HG03378 (cell line): ENCODE results near the gene SLC2A13.
"Not testable (repeated sequence)": the region's sequence is repeated elsewhere in the genome, so short reads cannot be mapped to it uniquely, and the experiment has no call there.

Experiments
- ATAC-seq: cut with Tn5 transposase; IDR thresholded peaks from one replicate; pipeline ENCODE4 v1.9.1; 2021; ENCODE audit warnings: mild to moderate bottlenecking, moderate library complexity; ENCODE audit not compliant: unreplicated experiment

Gene SLC2A13

DNA sequence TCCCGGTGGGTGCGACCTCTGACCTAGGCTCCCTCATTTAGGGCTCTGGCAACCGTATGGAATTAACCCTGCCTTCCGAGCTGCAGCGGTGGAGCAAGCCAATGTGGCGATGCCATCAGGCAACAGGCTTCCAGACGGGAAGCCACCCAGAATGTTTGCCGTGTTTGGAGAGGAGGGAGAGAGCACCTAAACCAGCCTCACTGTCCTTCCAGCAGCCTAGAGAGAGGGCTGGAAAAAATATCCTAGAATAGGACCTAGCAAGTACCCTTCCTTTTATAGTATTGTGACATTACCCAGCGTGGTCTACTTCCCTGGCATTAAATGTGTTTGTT is 287 bp upstream of the SLC2A13 start:
- ATAC-seq = no peak

DNA sequence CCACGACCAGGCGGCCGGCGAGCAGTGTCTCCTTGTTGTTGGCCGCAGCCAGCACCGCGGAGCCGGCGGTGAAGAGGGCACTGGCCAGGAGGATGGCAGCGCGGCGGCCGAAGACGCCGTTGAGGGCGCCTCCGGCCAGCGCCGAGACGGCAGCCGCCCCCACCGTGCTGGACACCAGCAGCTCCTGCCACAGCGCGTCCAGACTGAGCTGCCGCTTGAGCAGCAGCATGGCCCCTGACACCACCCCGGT is 691 bp downstream of the SLC2A13 start:
- ATAC-seq = no peak

DNA sequence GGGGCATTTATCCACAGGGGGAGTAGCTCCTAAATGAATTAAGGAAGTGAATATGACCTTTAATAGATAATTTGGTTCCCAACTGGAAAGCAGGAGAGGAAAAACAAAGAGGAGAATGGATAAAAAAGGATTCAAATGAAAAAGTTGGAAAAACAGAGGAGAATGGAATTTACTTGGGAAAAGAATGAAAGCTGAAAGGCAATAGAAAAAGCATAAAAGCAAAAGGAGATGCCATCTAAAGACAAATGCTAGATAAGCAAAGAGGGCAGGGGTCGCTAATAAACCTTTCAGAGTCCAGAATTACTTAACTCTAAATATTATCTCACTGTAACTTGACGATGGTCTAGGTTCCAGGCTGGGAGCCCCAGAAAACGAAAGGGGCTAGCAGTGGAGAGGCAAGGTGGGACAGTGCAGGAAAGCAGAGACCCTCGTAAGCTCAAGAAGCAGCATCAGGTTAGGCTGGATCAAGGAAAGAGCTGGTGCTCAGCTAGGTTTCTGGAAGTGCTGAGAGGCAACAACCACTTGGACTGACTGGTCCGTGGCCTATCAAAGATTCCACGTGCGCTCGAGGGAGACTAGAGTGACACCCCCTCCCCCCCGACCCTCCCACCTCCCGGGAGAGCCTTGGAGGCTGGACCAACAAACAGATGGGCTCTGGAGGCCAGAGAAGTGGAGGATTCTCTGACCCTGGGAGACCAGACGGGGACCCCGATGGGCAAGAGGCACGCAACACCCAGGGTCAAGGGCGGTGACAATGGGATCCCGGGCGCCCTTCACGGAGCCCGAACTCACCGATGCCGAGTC is 1.2 kb downstream of the SLC2A13 start:
- no peak for ATAC-seq

DNA sequence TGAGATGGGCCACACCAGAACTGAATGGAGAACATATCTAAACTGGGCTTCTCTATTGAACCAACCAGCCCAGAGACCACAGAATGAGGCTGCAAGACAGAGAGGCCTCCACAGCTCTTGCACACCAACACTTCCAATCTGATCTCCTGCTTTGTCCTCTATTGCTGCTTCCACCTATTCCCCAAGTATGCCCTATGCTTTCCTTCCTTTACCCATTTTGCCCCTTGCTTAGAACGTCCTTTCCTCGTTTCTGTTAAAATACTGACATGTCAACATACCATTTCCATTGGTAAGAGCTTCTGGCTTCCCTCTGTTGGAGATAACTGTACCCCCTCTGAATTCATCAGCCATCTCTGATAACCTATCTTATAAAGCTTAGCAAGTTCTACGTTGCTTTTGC is 2.8 kb downstream of the SLC2A13 start:
- no peak for ATAC-seq

DNA sequence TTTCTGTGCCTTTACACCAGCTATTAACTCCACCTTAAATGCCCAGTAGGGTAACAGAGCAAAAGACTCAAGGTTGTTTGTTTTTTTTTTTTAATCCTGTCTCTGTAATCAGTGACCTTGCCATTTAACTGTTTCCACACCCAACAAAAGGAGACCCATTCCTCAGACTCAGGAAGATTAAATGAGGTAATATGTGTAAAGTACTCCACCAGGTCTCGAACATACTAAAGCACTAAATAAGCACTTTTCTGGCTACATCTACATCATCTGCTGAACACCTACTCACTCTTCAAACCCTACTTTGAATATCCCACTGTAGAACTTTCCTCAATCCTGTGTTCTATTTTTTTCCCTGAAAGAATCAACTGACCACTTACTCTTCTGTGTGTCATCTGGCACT is 4.1 kb downstream of the SLC2A13 start:
- ATAC-seq = no peak

DNA sequence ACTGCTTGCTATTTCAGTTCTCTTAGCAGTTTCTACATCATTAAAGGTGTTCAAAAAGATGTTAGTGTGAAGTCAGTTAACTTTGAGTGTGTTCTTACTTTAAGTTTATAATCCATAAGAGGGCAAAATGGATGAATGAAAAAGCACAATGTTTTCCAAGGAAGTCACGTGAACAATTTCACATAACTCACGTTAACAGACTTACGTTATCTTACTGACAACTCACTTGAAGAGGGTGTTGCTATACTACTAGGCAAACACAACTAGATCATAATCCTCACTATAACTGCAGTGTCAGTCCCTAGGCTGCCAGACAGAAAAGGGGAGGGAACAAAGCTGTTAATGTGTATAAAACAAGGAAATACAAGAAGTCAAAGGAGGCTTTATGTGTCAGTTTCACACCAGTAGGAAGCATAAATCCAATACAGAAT is 6.4 kb downstream of the SLC2A13 start:
- no peak for ATAC-seq

DNA sequence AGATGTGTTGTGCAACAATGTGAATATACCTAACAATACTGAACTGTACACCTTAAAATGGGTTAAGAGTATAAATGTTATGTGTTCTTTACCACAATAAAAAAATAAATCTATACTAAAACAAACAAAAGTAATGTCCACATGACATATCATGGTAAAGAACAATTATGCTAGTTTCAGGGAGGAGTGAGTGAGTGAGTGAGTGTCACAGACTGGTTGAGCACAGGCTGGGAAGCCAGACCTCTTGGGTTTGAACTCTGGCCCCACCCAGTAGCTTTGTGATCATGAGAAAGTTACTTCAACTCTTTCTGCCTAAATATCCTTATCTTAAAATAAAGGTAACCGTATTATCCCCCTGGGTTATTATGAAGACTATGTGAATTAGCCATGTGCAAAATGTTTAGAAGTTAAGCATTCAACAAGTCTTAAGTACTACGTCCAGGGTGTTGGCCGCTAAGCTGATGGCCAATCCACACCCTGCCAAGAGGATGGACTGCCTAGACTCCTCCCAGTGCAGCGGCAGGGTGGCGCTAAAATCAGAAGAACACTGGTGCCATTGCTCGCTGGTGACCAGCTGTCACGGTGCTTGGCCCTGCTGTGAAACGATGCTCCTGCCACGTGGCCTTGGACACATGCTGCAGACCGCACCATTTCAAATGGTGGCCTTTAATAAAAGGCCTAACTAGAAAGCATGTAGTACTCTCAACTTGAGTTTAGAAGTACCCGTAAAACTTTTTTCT is 7.3 kb downstream of the SLC2A13 start:
- no peak for ATAC-seq

DNA sequence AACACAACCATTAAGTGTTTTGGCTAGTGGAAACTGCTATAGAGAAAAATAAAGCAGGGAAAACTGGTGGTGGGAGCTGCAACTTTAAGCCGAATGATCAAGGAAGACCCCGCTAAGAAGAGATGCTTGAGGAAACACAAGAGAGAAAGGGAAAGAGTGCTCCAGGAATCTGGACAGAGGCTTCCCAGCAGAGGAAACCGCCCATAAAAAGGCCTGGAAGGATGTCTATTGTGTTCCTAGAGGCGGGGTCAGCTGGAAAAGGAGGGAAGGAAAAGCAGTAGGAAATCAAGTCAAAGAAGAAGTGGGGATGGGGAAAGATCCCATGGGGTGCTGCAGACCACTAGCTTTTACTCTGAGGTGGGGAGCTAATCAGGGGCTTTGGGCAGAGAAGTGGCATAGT is 12.4 kb downstream of the SLC2A13 start:
- no peak for ATAC-seq

DNA sequence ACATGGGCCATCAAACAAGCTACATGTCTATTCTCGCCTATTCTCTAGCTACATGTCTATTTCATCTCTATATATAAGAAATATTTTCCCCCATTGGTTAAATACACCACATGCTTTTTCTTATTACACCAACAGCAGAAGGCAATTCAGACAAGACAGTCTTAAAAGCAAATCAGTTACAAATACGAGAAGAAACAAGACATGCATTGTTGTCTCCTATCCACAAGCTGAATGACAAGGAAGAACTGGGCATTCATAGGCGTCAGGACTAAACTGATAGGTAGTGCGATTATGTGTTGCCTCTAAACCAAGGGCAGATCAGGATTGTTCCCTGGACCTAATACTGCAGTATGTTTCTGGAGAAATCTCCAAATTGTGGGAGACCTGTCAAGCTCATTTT is 19.4 kb downstream of the SLC2A13 start:
- ATAC-seq = no peak

DNA sequence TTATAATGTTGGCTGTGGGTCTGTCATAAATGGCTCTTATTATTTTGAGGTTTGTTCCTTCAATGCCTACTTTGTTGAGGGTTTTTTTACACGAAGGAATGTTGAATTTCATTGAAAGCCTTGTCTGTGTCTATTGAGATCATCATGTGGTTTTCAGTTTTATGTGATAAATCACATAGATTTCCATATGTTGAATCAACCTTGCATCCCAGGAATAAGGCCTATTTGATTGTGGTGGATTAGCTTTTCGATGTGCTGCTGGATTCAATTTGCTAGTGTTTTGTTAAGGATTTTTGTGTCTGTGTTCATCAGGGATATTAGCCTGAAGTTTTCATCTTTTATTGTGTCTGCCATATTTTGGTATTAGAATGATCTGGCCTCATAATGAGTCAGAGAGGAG is 27.6 kb downstream of the SLC2A13 start:
- no peak for ATAC-seq

DNA sequence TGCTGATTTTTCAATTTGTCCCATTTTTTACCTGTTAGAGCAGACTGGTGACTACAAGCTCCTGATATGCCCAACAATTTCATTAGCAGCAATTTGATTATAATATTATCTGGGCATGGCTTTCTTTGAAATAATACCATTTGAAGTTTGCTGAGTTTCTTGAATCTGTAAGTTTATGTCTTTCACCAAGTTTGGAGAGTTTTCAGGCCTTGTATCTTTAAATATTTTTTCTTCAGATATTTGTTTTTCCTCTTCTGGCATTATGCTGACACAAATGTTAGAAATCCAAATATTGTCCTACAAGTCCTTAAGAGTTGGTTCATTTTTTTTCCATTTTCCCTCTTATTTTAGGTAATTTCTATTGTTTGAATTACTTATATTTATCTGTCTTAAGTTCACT is 30.4 kb downstream of the SLC2A13 start:
- ATAC-seq = no peak

DNA sequence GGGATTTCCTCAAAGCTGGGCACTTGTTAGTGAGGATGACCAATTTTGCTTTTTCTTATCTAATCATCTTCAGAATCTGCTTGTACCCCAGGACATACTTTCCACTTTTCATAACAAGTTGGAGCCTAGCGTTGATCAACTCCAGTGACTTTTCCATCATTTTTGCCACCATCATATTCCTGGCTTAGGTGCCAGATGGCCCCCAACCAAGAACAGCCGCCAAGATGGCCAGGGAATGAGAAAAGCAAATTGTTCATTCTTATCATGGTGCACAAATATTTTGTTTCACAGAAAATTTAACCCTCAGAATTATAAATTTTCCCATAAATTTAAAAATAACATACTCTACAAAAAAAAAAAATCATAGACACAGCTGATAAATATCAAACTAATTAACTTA is 37.5 kb downstream of the SLC2A13 start:
- ATAC-seq = no peak

DNA sequence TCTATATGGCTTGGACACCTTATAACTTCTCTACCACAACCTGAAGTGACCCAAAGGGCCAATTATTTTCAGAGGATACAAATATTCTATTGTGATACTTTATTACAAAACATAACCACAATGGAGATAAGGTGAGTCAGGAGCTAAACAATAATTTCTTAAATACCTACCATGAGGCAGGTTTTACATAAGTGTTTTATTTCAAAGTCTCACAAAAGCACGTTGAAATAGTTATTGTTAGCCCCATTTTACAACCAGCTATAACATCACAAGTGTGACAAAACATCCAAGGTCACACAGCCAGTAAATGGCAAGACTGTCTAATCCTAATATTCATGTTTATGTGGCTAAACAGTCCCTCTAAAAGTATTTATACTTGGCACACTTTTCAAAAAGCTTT is 40.2 kb downstream of the SLC2A13 start:
- ATAC-seq = no peak

DNA sequence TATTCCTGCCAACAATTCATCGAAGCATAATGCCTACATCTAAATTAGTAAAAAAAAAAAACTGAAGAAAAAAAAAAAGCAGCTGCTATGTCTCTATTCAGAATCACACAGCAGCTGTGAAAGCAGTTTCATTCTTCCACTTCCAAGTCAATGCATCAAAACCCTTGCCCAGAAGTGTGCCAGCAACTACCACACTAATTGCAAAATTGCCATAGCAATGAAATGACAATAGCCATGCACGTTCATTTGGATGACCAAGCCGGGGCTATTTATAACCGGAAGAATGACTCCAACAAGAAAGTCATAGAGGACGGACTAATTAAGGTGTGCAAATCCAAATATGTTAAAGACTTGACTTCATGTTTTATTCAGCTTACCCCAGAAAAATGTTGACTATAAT is 42.5 kb downstream of the SLC2A13 start:
- no peak for ATAC-seq

DNA sequence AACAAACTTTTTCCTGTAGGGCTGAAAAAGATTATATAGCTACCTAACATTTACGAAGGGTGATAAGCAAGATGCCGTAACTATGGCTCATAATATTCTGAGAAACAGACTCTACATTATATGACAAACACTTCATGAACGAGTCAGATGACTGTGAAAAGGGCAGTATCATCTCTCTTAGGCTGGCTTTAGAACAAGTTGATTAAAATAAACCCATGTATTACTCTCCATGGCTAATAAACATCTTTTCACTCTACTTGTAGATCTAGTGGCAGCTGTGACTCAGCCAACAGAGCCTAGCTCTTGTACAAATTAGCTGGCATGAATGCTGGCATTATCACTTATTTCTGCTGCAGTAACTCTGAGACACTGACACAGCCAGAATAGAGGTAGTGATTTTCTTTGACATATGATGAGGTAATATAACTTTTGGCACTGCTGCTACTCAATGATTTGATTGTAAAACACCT is 47.1 kb downstream of the SLC2A13 start:
- no peak for ATAC-seq

DNA sequence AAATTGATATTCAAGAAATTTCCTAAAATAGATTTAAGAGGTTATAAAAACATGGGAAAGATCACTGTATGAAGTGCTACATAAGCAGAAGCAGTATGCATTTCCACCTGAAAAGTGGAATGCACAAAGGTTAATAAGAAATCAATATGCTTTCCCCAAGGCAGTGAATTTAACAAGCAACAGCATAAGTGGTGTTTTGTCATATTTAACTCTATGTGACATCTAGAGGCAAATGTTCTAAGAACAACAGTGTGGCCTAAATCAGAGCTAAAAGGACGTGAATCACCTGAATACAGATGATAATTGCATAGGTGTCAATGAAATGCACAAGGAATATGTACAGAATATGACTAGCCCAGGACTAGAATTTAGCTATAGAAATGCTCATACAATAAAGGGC is 49.5 kb downstream of the SLC2A13 start:
- ATAC-seq = no peak

DNA sequence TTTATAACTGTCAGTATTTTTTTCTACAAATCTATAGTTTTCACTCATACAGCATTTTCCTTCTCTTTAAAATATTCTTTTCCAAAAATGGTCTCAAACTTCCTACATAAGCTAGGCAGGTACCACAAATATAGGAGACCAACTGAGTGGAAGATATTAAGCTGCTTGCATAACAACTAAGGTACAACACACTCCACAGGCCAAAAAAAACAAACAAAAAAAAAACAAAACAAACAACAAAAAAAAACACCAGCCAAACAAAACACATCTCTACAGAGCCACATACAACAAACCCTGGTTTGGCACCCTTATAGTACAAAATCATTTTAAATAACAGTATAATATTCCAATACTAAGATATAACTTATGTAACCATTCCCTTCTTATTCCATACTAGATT is 50.1 kb downstream of the SLC2A13 start:
- no peak for ATAC-seq

DNA sequence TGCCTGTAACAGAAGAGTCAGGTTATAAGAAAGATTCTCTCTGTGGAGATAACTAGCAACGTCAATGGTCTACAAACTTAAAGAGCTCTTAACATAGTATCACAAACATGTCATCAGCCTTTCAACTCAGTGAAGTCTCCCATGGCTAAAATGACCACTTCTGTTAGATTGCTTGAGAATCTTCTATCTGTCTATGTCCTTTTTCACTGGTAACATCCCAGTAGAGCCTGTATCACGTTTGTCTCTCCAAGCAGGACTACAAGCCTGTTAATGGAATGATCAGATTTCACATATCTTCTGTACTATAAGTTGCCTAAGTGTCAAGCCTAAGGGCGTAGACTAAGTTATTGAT is 50.7 kb downstream of the SLC2A13 start:
- no peak for ATAC-seq

DNA sequence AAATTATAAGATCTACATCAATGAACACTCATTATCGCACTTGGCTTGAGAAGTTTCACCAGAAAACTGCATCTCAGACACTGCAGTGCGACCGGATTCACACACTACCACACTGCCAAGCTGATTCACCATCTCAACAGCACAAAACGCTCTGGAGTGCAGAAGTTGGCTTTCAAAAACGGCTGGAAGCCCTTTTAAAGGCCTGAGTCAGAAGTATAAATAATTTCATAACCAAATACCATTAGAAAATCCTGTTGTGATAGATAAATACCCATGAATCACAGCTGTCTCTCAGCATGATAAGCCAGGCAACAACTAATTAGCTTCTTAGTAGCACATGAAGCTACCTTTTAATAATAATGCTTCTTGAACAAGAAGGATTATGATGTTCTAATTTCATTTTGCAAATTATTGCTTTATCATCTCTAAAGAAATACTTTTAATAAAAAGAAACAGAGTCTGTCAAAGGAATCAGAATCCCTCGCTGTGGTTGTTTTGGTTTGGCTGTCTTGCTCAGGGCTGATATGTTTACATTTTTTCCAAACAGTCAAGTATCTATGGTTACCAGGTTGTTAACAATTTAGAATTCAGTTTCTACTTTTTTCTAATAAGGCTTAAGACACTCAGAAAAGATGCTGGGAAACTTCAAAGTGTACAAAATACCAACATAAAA is 51.2 kb downstream of the SLC2A13 start:
- ATAC-seq = no peak

DNA sequence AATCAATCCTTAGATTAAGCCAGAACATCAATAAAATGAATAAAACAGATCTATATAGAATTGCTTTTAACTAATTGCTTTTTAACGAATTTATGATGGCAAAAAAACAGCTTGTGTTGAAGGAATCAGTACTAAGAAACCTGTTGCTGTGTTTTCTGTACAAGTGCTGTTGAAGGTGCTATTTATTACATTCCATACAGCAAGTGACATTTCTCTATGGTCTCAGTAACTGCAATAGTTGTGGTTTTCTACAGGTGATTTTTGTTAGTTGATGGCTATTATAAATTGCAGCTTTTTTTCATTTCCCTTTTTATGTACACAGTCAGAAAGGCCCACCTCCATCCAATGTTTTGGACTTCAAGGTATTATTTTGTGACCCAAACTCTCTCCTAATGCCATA is 56.6 kb downstream of the SLC2A13 start:
- no peak for ATAC-seq

DNA sequence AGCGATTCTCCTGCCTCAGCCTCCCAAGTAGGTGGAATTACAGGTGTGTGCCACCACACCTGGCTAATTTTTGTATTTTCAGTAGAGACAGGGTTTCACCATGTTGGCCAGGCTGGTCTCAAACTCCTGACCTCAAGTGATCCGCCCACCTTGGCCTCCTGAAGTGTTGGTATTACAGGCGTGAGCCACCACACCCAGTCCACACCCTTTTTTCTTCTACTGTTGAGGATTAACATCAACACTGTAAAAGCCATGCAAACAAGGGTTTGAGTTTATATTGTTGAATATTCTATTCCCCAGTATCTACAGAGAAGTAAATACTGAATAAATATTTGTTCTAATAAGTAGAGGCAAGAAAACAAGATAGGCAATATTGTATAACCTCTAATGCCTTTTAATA is 58.9 kb downstream of the SLC2A13 start:
- ATAC-seq = not testable (repeated sequence)

DNA sequence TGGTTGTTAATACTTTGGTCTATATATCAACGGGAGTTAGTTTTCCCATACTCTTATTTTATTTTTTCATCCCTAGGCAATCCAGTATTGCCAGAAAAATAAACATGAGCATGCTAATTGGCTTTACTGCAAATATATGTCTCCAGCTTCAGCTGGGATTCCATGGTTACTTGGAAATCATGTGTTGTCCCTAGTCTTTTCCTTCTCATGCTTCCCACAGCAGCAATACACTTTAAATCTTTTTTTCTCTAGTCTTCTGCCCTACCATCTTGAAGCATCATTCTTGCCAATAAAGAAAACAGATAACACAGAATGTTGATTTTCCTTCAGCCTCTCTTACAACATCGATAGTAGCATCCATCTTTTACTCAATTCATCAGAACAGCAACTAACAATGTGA is 60.2 kb downstream of the SLC2A13 start:
- no peak for ATAC-seq
